ENCODE measurements around the gene ATMIN.
A peak's percentile ranks its signal among the peaks of the same experiment; 100 is the strongest.

The ATMIN gene

GRCh38 chr16:81070979-81071378 is 35.3 kb downstream of the ATMIN start:
- DNase-seq: no peak

- no peak for DNase-seq
Observed at GRCh38 chr16:81071805-81072204, 36.2 kb downstream of the ATMIN start.

- no peak for DNase-seq
Observed at GRCh38 chr16:81073560-81074330, 38.1 kb downstream of the ATMIN start.

- peak; percentile 86 to 94 (median 90) for DNase-seq
Observed at GRCh38 chr16:81076566-81077075, 41.0 kb downstream of the ATMIN start.

GRCh38 chr16:81077076-81077940 is 41.7 kb downstream of the ATMIN start, which contains the start of gene C16orf46:
C16orf46 (minus strand) TSS chr16:81077238; CDS start chr16:81063955, 13,283 bp downstream.
- DNase-seq: peak; percentile 90 to 97 (median 96)

- DNase-seq: no peak
Observed at GRCh38 chr16:81080233-81080632, 44.6 kb downstream of the ATMIN start.

- no peak for DNase-seq
Observed at GRCh38 chr16:81081014-81081413, 45.4 kb downstream of the ATMIN start.

- no peak for DNase-seq
Observed at GRCh38 chr16:81088836-81089235, 53.2 kb downstream of the ATMIN start.

GRCh38 chr16:81094771-81095251 is 59.2 kb downstream of the ATMIN start:
- no peak for DNase-seq

- DNase-seq: no peak
Observed at GRCh38 chr16:81095653-81095952, 60.0 kb downstream of the ATMIN start.

- peak; percentile 88 to 97 (median 92) for DNase-seq
Observed at GRCh38 chr16:81095953-81096714, 60.5 kb downstream of the ATMIN start, which contains the start of gene GCSH. GCSH (minus strand) TSS chr16:81096395; CDS start chr16:81096278, 117 bp downstream.

GRCh38 chr16:81096715-81097208 is 61.1 kb downstream of the ATMIN start:
- no peak for DNase-seq
